GM21723 (cell line): ENCODE results near the gene L3MBTL4.
"Not testable (repeated sequence)": the region's sequence is repeated elsewhere in the genome, so short reads cannot be mapped to it uniquely, and the experiment has no call there.

ENCODE experiments used
- ATAC-seq: cut with Tn5 transposase; IDR thresholded peaks from one replicate; pipeline ENCODE4 v1.9.1; 2021; ENCODE audit warnings: mild to moderate bottlenecking, moderate library complexity; ENCODE audit not compliant: unreplicated experiment

The L3MBTL4 gene

GRCh38 chr18:6203791-6204190 is 210.9 kb downstream of the L3MBTL4 start:
- ATAC-seq = no peak

- no peak for ATAC-seq
Observed at GRCh38 chr18:6202861-6203260, 211.8 kb downstream of the L3MBTL4 start.

GRCh38 chr18:6200204-6200774 is 214.4 kb downstream of the L3MBTL4 start:
- no peak for ATAC-seq

- no peak for ATAC-seq
Observed at GRCh38 chr18:6199777-6200176, 214.9 kb downstream of the L3MBTL4 start.

GRCh38 chr18:6198585-6198984 is 216.1 kb downstream of the L3MBTL4 start:
- ATAC-seq = no peak

GRCh38 chr18:6194640-6195039 is 220.1 kb downstream of the L3MBTL4 start:
- no peak for ATAC-seq

- not testable (repeated sequence) for ATAC-seq
Observed at GRCh38 chr18:6185782-6186181, 228.9 kb downstream of the L3MBTL4 start.

- ATAC-seq = no peak
Observed at GRCh38 chr18:6174983-6175745, 239.5 kb downstream of the L3MBTL4 start.

- ATAC-seq = no peak
Observed at GRCh38 chr18:6170604-6171003, 244.1 kb downstream of the L3MBTL4 start.

GRCh38 chr18:6161549-6161948 is 253.2 kb downstream of the L3MBTL4 start:
- no peak for ATAC-seq

- ATAC-seq = no peak
Observed at GRCh38 chr18:6159426-6159825, 255.3 kb downstream of the L3MBTL4 start.

GRCh38 chr18:6158958-6159357 is 255.8 kb downstream of the L3MBTL4 start:
- no peak for ATAC-seq

- no peak for ATAC-seq
Observed at GRCh38 chr18:6156446-6156845, 258.3 kb downstream of the L3MBTL4 start.

GRCh38 chr18:6155707-6156106 is 259.0 kb downstream of the L3MBTL4 start:
- no peak for ATAC-seq

GRCh38 chr18:6150430-6150829 is 264.3 kb downstream of the L3MBTL4 start:
- no peak for ATAC-seq

GRCh38 chr18:6146307-6146661 is 268.4 kb downstream of the L3MBTL4 start:
- ATAC-seq = no peak

- ATAC-seq = no peak
Observed at GRCh38 chr18:6145645-6146306, 268.9 kb downstream of the L3MBTL4 start.

- no peak for ATAC-seq
Observed at GRCh38 chr18:6139007-6139406, 275.7 kb downstream of the L3MBTL4 start.

GRCh38 chr18:6135901-6136300 is 278.8 kb downstream of the L3MBTL4 start:
- not testable (repeated sequence) for ATAC-seq

GRCh38 chr18:6135029-6135428 is 279.7 kb downstream of the L3MBTL4 start:
- not testable (repeated sequence) for ATAC-seq

- ATAC-seq = no peak
Observed at GRCh38 chr18:6132751-6133368, 281.9 kb downstream of the L3MBTL4 start.

- no peak for ATAC-seq
Observed at GRCh38 chr18:6120820-6121279, 293.9 kb downstream of the L3MBTL4 start.
